GM13976 (cell line): Measurements from ENCODE around the gene PGM5.
A peak's percentile ranks its signal among the peaks of the same experiment; 100 is the strongest.

Experiments used
- DNase-seq: peaks from one replicate; pipeline ENCODE4 v3.0.0; 2012; ENCODE audit warnings: low spot score
- in situ Hi-C: fragments of 300-500 bp; cut with MboI; formaldehyde crosslinking; loops from one replicate; pipeline ENCODE4 v1.12.0; 2022; ENCODE audit warnings: low sequenced_read_pairs, mixed read lengths, inconsistent platforms; ENCODE audit not compliant: unreplicated experiment
- TF ChIP-seq, protein P1 (sequence below): IDR thresholded peaks from 2 replicates; pipeline ENCODE4 v1.5.1; 2012; ENCODE audit warnings: borderline replicate concordance, mild to moderate bottlenecking; ENCODE audit not compliant: insufficient read depth; ENCODE audit errors: extremely low read depth, missing control alignments, control extremely low read depth

PGM5 gene

DNA sequence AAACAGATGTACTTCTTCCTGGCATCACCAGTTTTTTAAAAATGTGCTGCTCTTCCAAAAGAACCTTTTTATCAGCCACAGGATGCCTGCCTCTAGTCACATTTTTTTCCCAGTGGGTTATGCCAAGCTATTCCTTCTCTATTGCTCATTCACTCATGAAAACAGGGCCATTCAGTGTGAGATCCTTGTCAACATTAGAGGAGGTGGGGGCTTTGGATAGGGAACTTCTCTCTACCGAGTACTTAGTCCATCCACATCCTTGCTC is 181.1 kb downstream of the PGM5 start:
- DNase-seq: no peak
- in situ Hi-C loops: no loop called here
- TF ChIP-seq, protein P1, sequence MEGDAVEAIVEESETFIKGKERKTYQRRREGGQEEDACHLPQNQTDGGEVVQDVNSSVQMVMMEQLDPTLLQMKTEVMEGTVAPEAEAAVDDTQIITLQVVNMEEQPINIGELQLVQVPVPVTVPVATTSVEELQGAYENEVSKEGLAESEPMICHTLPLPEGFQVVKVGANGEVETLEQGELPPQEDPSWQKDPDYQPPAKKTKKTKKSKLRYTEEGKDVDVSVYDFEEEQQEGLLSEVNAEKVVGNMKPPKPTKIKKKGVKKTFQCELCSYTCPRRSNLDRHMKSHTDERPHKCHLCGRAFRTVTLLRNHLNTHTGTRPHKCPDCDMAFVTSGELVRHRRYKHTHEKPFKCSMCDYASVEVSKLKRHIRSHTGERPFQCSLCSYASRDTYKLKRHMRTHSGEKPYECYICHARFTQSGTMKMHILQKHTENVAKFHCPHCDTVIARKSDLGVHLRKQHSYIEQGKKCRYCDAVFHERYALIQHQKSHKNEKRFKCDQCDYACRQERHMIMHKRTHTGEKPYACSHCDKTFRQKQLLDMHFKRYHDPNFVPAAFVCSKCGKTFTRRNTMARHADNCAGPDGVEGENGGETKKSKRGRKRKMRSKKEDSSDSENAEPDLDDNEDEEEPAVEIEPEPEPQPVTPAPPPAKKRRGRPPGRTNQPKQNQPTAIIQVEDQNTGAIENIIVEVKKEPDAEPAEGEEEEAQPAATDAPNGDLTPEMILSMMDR: no peak

DNA sequence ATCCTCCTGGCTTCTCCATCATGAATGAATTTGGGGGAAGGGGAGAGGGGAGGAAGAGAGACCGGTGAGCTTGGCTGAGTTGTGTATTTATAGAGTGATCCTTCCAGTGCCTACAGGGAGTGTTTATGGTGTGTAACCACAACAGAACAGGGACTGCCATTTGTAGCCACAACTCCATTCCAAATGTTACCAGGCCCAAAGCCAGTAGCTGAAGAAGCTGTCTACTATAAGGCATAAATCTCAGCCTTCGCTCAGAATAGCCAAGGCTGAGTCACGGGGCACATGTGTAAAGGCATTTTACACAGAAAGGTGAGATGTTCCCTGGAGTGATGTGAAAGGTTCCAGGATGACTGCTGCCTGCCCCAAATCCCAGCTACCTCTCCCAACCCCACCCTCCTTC is 181.8 kb downstream of the PGM5 start:
- TF ChIP-seq, protein P1: no peak
- no peak for DNase-seq
- in situ Hi-C loops: no loop called here

DNA sequence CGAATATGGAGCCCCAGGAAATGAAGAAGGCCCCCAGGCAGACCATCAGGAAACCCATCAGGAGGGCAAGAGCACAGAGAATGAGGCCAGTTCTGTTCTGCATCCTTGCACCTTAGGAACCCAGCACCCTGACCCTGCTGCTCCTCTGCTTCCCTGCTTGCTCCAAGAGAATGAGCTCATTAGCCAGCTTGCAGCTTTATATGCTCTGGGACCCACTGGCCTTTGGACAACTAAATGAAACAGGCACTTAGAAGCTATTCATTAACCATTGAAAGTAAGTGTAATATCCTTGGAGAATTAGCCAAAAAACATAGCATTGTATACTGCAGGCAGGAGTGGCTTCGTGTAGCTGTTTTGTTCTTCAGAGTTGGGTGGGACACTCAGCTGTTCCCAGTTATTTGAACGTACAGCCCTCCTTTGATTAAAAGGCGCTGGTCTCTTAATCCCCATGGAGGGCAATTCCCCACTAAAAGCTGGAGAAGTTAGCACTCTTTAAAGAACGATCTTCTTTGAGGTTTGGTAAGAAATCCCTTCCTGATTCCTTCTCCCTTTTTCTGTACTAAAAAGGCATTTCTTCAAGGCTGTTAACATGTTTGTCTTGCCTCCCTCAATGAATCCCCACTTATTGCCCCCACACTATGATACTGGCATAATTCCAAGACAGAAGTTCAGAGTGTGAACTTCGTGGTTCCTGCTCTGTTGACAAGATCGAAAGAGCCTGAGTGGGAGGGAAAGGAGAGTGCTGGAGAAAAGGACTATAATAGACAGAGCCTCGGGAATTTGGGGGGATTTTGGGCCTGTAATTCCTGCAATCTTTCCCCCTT is 184.5 kb downstream of the PGM5 start, which contains the start of gene TMEM252:
TSS of gene TMEM252 (minus strand) at position 172 of the 824 bp plus-strand sequence. CDS start at position 103, 69 bp downstream.
- TF ChIP-seq, protein P1: no peak
- in situ Hi-C loops: no loop called here
- DNase-seq: no peak

DNA sequence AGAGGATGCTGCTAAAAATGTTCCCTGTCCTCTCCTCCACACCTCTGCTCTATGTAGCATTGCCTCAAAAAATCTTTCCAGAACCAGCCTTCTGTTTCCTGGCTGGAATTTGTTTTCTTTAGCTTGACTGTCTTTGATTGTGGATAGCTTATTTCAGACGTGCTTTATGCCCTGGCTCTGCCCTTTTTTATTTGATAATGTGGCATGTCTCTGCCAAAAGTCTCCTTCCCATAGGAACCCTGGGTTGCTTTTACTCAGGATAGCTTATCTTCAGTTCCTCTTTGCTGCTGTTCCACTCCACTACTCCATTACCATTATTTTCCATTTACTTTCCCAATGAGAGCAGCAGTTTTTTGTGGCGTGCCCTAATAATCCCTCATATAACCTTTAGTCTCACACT is 185.2 kb downstream of the PGM5 start:
- in situ Hi-C loops: no loop called here
- TF ChIP-seq, protein P1: no peak
- DNase-seq: no peak

DNA sequence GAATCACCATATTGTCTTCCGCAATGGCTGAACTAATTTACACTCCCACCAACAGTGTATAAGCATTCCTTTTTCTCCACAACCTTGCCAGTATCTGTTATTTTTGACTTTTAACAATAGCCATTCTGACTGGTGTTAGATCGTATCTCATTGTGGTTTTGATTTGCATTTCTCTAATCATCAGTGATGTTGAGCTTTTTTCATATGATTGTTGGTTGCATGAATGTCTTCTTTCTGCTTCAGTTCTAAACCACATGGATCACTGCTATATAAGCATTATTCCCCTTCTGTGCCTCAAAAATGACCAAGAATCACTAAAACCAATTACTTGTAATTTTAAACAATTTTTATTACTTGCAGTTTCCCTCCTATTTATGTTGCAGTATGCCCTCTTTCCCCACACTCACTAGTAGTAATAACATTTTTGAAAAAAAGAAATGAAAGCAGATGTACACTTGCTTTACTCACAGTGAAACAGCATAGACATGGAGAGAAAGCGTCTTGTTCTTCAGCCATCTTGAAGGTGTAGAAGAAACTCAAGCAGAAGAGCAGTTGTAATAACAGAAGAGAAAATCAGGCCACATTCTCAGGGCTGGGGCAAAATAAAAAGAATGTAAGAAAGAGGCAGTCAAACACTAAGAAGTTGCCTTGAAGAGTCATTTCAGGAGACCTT is 188.8 kb downstream of the PGM5 start:
- in situ Hi-C loops: no loop called here
- peak; percentile 25 for DNase-seq
- TF ChIP-seq, protein P1: no peak

DNA sequence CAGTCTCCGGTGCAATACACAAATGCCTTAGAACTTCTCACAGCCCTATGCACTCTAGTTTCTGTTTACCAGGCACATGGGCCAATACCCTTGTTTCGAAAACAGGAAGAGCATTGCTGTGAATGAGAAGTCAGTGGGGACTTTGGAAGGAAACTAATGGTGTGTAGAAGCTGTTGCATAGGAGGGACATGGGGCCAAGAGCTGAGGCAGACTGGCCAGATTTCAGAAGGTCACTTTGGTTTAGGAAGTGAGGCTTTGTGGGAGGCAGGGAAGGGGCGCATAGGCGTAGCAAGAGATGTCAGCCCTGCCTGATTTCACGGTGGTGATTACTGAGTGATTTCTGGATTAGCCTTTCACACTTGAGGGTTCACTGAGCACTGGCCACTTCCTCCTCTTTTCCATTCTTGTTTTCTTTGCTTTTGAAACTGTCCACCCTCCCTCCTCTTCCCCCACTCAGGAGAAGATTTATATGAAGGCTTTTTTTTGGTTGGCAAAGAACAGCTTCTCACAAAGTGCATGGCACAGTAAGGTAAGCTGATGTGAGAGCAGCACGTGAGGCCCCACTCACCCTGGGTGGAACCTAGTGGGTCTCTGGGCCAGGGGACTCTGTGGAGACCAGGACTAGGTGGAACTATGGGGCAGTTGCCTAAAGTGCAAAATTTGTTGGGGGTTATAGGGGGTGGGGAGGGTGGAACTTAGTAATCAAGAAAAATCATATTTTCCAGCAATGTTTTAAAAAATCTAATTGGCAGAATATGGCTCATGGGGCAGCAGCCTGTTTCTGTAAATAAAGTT is 190.4 kb downstream of the PGM5 start:
- TF ChIP-seq, protein P1: no peak
- DNase-seq: peak; percentile 46
- in situ Hi-C loops: no loop called here
